RWPE1 (cell line): ENCODE measurements around the gene LMTK2.

Experiments used
- CTCF ChIA-PET: fragments of 350-600 bp; sonication (Branson Sonifier 250); formaldehyde crosslinking; extraction: SDS; loops from one replicate; lab custom pipeline; 2021; lab: Yijun Ruan, JAX
- POLR2A ChIA-PET: fragments of 400-600 bp; formaldehyde crosslinking; extraction: SDS; loops from one replicate; lab custom pipeline; 2020; ENCODE audit warnings: antibody characterized with exemption; ENCODE audit not compliant: low non-redundant PET; lab: Yijun Ruan, JAX
- DNase-seq: peaks from one replicate; pipeline ENCODE4 v3.0.0; 2012; ENCODE audit warnings: low spot score
- H3K27ac ChIP-seq: fragments of 450-650 bp; 2 replicates; pipeline ENCODE4 v1.5.1; 2017
- CTCF ChIP-seq: fragments of 450-650 bp; conservative IDR thresholded peaks from 2 replicates; pipeline ENCODE4 v1.5.1; 2017; ENCODE audit warnings: low read depth, mild to moderate bottlenecking

The LMTK2 gene

GRCh38 chr7:98229441-98229840, 122.8 kb downstream of the LMTK2 start:
- DNase-seq, result no peak
- H3K27ac ChIP-seq, result no peak overlapping the region
- CTCF ChIA-PET, result no interaction called here
- TF ChIP-seq CTCF, result no peak
- POLR2A ChIA-PET, result interaction anchor here (0.6 kb wide), 1 partner anchor 1153 kb away, joined by 6 read pairs; no protein-coding TSS in a partner anchor

GRCh38 chr7:98229991-98230745, 123.5 kb downstream of the LMTK2 start:
- DNase-seq, result no peak
- H3K27ac ChIP-seq, result no peak overlapping the region
- ChIA-PET CTCF (no interaction called here), POLR2A (interaction anchor here (0.6 kb wide), 2 partner anchors 688 to 1153 kb away, joined by 6 to 11 read pairs; no protein-coding TSS in a partner anchor)
- no peak for TF ChIP-seq CTCF

GRCh38 chr7:98230746-98231471, 124.2 kb downstream of the LMTK2 start:
- CTCF ChIA-PET, result no interaction called here
- no peak overlapping the region for H3K27ac ChIP-seq
- TF ChIP-seq CTCF, result no peak
- DNase-seq, result no peak
- POLR2A ChIA-PET, result no interaction called here

DNA sequence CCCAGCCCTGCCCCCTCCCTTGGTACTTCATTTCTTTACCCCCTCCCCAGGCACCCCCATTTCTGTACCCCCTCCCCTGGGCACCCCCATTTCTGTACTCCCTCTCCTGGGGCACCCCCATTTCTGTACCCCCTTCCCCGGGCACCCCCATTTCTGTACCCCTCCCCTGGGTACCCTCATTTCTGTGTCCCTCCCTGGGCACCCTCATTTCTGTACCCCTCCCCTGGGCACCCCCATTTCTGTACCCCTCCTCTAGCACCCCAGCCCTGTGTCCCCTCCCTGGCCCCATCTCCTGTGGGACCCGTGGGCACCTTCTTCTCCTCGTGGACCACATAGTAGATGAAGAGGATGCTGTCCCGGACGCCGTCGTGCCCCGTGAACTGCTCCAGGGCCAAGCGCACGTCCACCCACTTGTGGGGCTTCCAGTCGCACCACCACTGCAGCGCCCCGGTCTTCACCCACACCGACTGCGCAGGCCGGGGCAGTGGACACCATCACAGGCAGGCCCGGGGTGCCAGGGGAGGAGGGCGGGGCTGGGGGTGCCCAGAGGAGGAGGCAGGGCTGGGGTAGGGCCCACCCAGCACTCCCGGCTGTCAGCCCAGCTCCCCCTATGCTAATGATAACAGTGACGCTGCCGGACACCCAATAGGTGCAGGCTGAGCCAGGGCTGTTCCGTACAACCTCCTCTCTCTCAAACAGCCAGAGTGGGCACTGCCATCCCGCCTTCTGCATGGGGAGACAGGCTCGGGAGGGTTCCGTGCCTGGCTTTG, 125.0 kb downstream of the LMTK2 start:
- TF ChIP-seq CTCF, result no peak
- ChIA-PET POLR2A (no interaction called here), CTCF (no interaction called here)
- H3K27ac ChIP-seq, result no peak overlapping the region
- no peak for DNase-seq

- no peak overlapping the region for H3K27ac ChIP-seq
- TF ChIP-seq CTCF, result no peak
- POLR2A ChIA-PET, result no interaction called here
- CTCF ChIA-PET, result interaction anchor here (0.6 kb wide), 1 partner anchor 156 kb away, joined by 3 read pairs; no protein-coding TSS in a partner anchor
- DNase-seq, result no peak
Observed at GRCh38 chr7:98232263-98232585, 125.6 kb downstream of the LMTK2 start.

GRCh38 chr7:98232799-98233198, 126.1 kb downstream of the LMTK2 start:
- ChIA-PET POLR2A (no interaction called here), CTCF (interaction anchor here (0.6 kb wide), 1 partner anchor 157 kb away, joined by 3 read pairs; no protein-coding TSS in a partner anchor)
- no peak for DNase-seq
- no peak overlapping the region for H3K27ac ChIP-seq
- TF ChIP-seq CTCF, result no peak
